Fibroblast of skin of left biceps (primary cell): Measurements from ENCODE around the gene OSBPL1A.

Experiments
- DNase-seq, 2 experiments: peaks; one replicate each; pipeline ENCODE4 v3.0.0-alpha.2; 2013; ENCODE audit warnings: low read depth in 2 of 2

The OSBPL1A gene

DNA sequence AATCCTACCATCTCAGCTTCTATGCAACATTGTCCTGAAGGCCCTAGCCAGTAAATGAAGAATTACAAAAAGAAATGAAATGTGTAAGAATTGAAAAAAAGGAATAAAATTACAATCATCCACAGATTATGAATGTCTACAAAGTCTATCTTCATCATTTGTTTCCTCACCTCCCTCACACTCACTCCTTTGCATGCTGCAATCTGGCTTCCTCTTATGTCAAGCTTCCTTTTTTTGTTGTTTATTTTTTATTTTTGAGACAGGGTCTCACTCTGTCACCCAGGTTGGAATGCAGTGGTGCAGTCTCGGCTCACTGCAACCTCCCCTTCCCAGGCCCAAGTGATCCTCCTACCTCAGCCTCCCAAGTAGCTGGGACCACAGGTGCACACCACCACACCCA is 129.7 kb downstream of the OSBPL1A start:
- no peak for DNase-seq

DNA sequence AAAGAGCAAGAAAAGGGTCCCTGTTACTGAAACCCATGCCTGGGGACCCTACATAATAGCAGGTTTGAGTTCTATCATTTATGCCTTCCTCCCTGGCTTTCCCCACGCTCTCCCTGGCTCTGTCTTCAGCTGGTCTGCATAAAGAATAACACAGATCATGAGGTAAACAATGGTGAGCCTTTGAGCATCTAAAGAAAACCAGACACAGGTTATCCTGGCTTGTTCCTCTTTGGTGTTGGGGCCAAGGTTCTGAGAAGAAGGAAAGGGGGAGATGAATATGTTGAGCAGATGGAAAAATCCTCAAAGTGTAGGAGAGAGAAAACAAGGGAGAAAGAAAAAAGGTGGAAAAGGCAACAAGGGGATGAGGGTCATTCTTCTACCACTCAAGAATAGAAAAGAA is 131.5 kb downstream of the OSBPL1A start:
- DNase-seq: no peak

DNA sequence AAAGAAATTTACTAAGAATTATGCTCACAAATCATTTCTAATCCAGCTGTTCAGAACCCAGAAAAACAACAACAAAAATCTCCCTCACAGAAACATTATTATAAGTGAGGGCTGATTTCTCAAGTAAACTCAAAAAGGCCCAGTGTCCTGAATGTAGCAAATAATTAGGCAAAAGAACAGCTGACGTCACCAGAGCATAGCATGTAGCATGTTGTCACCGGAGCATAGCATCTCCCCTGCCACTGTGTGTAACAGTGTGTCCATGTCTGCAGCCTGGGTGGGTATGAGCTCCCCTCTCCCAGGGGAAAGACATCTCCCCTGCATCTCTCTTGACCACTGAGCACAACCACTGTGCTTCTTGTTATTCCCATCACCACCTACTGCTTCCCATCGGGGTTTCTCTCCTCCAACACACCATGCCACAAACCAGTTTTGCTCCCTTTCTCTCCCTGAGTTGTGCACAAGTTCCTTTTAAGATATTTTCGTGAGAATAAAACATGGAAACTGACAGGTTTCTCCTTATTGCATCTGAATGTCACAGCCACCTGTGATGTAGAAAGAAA is 132.0 kb downstream of the OSBPL1A start:
- DNase-seq: no peak

DNA sequence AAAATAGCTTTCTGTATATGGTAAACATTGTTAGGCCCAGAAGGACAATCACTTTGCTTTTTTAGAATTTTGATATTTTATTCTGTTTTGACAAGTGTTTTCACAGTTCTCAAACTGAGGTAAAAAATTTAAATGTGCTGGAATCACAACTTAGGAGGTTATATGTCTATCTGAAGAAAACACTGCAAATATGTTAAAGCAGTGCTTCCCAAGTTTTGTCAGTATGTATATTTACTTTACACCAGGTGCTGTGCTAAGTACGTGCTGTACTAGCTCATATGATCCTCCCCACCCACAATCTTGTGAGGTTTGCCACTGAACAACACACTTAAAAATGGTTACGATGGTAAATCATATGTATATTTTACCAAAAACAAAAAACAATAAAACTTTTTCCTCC is 134.6 kb downstream of the OSBPL1A start:
- no peak for DNase-seq

DNA sequence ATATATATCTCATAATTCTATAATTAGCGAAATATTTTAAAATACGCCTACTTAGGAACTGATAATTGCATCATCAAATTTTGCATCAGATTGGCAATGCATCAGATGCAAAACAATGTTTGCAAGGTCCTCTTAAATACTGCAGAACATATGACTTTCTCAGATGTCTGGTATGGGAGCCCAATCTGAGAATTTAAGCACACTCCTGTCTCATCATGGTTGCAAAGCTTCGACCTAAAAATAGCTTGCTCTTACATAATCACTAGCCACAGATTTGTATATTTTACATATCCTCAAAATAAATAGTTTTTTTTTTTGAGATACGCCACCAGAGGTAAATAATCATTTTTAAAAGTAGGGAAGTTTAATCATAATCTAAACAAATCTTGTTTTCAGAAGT is 135.5 kb downstream of the OSBPL1A start:
- no peak for DNase-seq

DNA sequence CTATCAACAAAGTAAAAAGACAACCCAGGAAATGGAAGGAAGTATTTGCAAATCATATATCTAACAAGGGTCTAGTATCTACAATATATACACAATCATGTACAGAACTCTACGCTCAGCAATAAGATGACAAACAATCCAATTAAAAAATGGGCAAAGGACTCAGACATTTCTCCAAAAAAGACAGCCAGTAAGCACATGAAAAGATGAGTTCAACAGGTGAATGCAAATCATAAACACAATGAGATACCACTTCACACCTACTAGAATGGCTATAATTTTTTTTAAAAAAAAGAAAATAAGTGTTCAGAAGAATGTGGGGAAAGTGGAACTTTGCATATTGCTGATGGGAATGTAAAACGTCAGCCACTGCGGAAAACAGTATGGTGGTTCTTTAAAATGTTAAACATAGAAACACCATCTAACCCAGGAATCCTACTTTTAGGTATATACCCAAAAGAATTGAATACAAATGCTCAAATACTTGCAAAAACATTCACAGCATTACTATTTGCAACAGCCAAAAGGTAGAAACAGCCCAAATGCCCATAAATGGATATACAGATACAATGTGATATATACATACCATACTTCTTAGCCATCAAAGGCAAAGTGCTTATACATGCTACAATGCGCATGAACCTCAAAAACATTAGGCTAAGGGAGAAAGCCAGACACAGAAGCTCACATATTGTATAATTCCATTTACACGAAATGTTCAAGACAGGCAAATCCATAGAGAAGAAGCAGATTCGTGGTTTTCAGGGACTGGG is 137.6 kb downstream of the OSBPL1A start:
- no peak for DNase-seq

DNA sequence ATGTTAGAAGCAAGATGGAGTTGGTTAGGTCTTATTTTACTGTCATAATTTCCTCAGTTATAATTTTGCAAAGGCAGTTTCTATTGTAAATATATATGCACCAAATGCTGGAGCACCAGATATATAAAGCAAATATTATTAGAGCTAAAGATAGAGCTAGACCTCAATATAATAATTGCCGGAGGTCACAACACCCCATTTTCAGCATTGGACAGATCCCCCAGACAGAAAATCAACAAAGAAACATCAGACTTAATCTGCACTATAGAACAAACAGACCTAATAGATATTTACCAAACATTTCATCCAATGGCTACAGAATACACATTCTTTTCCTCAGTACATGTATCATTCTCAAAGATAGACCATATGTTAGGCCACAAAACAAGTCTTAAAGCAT is 143.6 kb downstream of the OSBPL1A start:
- no peak for DNase-seq

DNA sequence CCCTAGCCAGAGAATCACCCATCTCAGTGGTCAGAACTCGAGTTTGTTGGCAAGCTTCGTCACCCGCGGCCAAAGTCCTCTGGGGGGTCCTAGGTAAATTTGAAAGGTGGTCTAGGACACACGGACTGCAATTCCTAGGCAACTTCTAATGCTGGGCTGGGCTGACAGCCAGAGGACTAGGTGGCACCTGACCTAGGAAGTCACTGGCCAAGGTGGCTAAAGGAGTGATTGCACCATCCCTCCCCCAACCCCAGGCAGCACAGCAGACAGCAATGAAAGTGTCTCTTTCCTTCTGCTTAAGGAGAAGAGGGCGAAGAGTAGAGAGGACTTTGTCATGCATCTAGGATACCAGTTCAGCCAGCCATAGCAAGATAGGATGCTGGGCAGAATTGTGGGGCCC is 147.9 kb downstream of the OSBPL1A start:
- no peak for DNase-seq

DNA sequence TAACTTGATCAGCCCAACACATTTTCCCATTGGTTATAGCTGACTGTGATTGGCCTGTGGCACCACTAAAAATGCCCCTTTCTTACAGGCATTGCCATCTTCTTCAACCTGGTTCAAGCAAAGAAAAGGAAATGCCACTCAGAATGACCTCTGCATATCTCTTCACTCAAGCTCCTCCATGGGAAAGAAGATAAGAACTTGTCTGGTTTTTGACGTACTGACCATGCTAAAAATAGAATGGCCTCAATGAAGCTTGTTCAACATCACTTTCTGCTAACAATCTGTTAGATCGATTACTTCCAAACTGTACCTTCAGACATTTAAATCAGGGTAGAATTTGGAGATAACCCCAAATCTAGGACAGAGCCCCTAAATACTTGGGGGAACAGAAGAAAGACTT is 149.3 kb downstream of the OSBPL1A start:
- DNase-seq: no peak

DNA sequence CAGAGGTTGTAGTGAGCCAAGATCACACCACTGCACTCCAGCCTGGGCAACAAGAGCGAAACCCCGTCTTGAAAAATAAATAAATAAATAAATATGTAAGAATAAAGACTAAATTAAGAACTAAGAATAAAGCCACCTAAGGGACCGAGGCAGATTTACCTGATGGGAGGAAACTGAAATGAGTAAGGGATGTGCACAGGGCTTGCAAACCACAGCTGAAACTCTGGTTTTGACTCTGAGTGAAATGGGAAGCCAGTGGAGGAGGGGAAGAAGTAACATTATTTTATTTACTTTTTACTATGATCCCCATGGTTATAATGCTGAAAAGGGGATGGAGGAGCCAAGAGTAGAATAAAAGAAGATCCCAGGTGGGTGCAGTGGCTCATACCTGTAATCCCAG is 151.5 kb downstream of the OSBPL1A start:
- DNase-seq: no peak

DNA sequence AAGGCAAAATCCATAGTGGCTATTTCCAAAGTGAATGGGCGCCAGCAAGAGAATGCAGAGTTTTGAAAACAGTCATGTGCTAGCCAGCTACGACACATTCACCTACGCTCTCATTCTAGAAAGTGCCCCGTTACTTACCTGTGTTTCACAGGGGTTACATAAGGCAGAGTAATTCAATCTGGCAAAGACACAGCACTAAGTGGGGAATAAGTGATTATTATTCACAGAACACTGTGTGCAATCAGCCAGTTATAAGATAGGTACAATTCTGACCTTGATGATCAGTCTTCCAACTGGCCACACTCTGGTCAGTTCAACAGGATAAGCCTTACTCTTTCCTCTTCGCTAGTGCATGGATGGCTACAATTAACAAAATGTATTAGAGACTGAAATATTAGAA is 152.9 kb downstream of the OSBPL1A start:
- no peak for DNase-seq

DNA sequence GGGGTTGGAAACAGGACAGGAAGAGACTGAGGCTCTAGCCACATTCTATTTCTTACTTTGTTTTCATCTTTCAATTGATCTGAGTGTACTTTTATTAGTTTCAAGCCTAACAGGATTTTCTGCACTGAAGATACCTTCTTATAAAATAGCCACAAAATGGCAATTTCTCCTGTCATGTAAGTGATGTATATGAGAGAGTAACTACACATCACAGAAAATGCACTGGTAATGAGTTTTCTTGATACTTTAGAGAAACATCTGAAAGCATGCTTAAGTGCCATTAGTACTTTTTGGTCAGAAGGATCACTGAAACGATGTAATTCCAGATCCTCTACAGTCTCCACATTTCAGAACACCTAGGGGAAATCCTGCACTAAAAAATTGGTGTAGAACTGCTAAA is 153.9 kb downstream of the OSBPL1A start:
- DNase-seq: no peak

DNA sequence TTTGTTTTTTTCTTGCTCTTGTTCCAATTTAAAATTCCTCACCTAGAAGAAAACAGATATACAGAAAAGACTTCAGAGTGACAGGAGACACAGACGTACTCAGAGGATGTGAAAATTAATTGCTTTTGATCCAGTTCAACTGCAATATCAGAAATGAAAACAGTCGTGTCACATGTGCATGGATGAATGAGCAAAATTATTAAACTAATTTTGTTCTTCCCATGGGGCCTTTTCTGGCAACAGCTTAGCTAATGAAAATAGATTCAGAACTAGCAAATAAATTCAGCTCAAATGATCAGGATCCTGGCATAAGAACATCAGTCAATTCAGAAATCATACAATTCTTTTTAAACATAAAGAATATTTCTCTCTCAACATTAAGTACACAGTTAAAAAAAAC is 158.3 kb downstream of the OSBPL1A start:
- DNase-seq: no peak

DNA sequence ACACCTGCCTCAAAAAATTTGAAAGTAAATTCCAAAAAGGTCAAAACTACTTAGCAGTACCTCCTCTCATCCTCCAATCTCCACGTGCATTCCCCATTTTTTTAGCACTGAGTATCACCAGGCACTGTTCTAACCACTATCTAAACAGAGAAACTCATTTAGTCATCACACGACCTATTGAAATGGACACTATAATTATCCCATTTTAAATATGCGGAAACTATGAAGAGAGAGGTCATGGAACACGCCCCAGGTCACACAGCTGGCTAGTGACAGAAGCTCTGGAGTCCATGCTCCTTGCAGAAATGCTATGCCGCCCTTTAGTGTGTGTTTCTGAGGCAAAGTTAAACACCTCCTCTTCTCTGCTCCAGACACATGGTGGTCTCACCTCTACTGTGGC is 159.2 kb downstream of the OSBPL1A start:
- no peak for DNase-seq

DNA sequence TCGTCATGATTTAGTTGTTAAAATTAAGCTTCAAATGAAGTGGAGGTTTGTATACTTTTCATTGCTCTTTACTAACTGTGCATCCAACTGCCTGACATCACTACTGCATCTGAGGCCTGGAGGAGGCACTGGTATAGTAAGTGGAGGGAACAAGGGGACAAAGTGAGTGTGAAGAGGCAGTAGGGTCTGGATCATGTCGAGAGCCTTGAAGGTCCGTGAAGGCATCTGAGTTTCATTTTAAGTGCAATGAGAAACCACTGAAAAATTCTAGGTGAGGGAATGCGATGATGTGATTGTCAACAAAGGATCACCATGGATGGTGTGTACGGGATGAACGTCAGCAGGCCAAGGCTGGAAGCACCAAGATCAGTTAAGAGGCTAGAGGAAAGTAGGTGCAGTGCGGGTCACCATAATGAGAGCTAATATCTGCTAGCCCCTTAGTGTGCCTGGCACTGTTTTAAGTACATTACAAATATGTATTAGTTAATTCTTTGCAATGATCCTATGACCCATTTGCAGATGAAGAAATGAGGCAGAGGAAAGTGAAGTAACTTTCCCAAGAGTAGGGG is 162.7 kb downstream of the OSBPL1A start:
- no peak for DNase-seq

DNA sequence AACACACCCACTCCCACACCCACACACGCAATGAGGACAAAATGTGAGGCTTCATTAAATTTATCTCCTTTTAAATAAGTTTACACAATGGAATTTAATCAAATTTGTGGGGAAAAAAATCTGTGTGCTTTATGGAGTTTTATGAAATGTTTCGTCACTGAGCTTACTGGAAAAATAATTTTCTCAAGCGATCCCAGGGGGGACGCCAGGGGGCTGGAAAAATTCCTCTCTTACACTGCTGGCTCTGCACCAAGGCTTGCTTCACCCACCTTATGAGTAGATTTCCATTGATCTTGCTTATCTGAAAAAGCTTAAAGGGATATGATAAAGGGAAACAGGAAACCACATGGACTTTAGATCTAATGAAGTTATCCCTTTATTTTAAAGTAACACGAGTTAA is 163.3 kb downstream of the OSBPL1A start:
- peak; percentile 2 to 15 for DNase-seq

DNA sequence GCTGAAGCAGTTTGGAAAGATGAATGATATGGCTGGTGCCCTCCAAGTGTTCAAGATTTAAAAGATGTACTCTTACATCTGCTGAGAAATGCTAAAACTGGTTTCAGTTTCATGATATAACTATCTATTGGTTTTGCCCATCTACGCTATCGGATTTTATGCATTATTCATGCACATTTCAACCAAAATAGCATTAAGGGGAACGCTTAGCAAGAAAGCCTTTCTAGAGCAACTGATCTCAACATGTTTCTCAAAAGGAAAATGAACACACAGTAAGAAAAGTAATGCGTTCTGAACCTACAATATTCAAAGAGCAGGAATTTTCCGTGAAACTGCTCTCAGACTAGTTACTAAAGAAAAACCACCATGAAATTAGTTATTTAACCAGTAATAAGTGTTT is 164.8 kb downstream of the OSBPL1A start:
- DNase-seq: no peak

DNA sequence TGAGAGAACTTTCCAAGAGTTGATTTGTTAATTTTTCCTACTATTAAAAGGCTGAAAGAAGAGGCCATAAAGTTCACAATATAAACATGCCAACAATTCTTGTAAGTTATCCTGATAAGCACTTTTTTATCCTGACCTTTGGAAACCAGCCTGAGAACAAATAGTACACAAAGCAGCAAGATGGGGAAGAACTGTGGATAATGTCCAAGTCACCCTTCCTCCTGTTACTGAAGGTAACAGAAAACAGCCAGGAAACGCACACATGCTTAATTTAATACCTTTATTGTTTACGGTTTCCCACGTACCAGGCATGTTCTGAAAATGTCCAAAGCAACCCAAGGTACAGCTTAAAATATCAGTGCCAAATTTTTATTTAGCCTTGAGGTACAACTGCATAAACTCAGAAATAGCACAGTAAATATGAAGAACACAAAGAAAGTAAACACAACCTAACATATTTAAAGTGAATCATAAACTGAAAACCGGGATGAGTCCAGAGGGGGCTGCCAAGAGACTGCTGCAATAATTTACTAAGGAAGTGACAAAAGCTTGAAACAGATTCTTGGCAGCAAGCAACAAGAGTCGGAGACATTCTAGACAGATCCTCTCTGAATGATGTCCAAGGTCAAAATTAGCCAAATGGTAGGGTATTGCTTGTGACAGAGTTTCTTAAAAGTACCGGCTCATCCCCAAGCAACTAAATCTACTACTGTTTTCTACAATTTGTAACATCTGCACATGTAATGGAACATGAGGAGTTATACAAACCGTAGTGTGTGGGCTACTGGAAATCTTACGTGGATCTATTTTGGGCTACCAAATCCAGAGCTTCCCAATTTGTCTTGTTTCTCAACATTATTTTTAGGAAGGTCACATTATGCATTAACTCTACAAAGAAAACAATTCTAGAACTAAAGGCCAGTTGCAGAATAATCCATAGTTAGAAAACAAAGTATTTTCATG is 165.6 kb downstream of the OSBPL1A start:
- peak; percentile 8 for DNase-seq

DNA sequence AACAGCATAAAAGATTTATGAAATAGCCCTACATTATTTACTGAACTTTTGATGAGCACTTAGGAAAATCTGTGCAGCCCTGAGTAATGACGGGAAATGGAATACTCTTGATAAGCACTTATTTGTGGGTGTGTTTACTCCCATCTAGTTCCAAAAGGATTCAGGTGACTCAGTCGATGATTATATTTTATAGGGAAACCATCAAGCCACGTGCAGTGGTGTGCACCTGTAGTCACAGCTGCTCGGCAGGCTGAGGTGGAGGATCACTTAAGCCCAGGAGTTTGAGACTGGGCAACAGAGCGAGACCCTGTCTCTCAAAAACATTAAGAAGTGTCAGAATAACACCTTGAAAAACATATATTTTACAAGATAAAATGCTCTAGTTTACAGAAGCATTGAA is 166.9 kb downstream of the OSBPL1A start:
- no peak for DNase-seq

DNA sequence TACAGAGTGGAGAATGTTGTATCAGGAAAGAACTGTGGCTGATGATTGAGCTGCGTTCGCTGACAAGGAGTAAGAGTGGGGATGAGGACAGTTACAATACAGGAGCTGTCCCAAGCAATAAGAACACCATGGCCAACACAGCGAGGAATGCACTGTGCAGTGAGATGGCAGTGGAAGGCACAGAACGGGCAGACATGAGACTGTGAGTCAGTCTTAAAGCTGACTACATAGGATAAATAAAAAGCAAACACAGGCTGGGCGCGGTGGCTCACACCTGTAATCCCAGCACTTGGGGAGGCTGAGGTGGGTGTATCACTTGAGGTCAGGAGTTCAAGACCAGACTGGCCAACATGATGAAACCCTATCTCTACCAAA is 169.0 kb downstream of the OSBPL1A start:
- DNase-seq: no peak

DNA sequence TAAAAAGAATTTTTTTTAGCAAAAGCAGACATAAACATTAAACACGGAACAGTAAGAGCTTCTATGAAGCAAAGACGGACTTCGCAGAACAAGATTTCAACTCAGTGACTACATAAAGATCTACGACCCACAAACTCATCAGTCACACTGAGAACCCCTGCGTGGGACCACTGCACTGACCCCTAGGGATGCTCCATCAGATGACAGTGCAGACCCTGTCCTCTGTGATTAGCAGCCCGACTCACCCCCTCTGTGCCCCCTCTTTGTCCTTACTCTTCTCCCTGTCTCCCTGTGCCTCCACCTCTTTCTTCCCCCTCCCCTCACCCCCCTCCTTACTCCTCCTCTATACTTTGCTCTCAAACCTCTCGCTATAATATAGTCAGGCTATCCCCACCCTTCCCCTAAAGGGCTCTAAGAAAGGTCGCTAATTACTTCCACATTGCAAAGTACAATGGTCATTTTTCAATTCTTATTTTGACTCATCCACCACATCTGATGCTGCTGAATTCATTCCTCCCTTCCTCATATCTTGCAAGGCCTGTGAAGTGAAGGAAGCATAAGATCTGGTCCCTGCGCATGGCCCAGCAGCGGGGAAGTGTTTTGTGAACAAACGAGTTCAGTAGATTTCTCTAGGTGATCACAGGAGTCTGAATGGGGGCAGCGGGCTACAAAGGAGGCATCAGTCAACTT is 169.5 kb downstream of the OSBPL1A start:
- peak in 1 of 2 experiments; percentile 4 for DNase-seq

DNA sequence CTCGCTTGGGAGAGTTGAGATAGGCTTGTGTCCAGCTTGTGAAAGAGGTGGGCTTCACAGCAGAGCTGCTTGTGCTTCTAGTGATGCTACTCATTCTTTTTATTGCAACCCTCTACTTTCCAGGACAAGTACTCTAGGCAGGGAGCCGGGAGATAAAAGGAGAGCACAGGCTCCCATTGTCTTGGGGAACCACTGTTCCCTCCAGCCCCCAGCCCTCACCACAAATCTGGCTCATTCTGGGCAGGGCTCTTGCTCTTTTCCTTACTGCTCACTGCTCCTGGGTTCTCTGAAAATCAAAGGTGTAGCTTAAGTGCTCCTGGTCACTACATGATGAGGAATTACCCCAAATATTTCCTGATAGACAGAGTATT is 177.3 kb downstream of the OSBPL1A start:
- no peak for DNase-seq
